COLO829 (cell line): ENCODE measurements around the gene GRID2IP.
"Not testable (repeated sequence)": the region's sequence is repeated elsewhere in the genome, so short reads cannot be mapped to it uniquely, and the experiment has no call there.

Experiments used
- DNase-seq: peaks from one replicate; pipeline ENCODE4 v3.0.0; 2012; ENCODE audit warnings: low spot score

The GRID2IP gene

GRCh38 chr7:6487184-6487545, 64.1 kb downstream of the GRID2IP start:
- DNase-seq: no peak

- DNase-seq: no peak
These were observed 64.7 kb downstream of the GRID2IP start for GRCh38 chr7:6486438-6487183.

- no peak for DNase-seq
These were observed 68.5 kb downstream of the GRID2IP start for GRCh38 chr7:6482743-6483119.

GRCh38 chr7:6482307-6482706, 69.0 kb downstream of the GRID2IP start:
- DNase-seq: no peak

GRCh38 chr7:6481445-6481844, 69.8 kb downstream of the GRID2IP start:
- DNase-seq: no peak

- no peak for DNase-seq
These were observed 71.0 kb downstream of the GRID2IP start for GRCh38 chr7:6480323-6480660.

- DNase-seq: no peak
These were observed 72.2 kb downstream of the GRID2IP start for GRCh38 chr7:6479067-6479466.

GRCh38 chr7:6478186-6478585, 73.1 kb downstream of the GRID2IP start:
- no peak for DNase-seq

GRCh38 chr7:6477318-6477660, 74.0 kb downstream of the GRID2IP start:
- no peak for DNase-seq

GRCh38 chr7:6476596-6477317, 74.5 kb downstream of the GRID2IP start:
- no peak for DNase-seq

- DNase-seq: no peak
These were observed 75.7 kb downstream of the GRID2IP start for GRCh38 chr7:6475433-6476186.

GRCh38 chr7:6465862-6466261, 85.4 kb downstream of the GRID2IP start:
- no peak for DNase-seq

GRCh38 chr7:6463609-6464008, 87.7 kb downstream of the GRID2IP start:
- DNase-seq: not testable (repeated sequence)

GRCh38 chr7:6461946-6462550, 89.2 kb downstream of the GRID2IP start:
- no peak for DNase-seq

- no peak for DNase-seq
These were observed 90.2 kb downstream of the GRID2IP start for GRCh38 chr7:6460990-6461584.

GRCh38 chr7:6460303-6460702, 91.0 kb downstream of the GRID2IP start:
- no peak for DNase-seq

GRCh38 chr7:6458676-6459075, 92.6 kb downstream of the GRID2IP start:
- DNase-seq: not testable (repeated sequence)

- no peak for DNase-seq
These were observed 97.5 kb downstream of the GRID2IP start for GRCh38 chr7:6453734-6454133.

GRCh38 chr7:6451224-6451705, 100.0 kb downstream of the GRID2IP start:
- no peak for DNase-seq

GRCh38 chr7:6450591-6450990, 100.7 kb downstream of the GRID2IP start:
- DNase-seq: not testable (repeated sequence)

- DNase-seq: not testable (repeated sequence)
These were observed 101.4 kb downstream of the GRID2IP start for GRCh38 chr7:6449884-6450283.

- no peak for DNase-seq
These were observed 102.2 kb downstream of the GRID2IP start for GRCh38 chr7:6448943-6449543.
